G401.6 (cell line): Measurements from ENCODE around the gene LZIC.
"Not testable (repeated sequence)": the region's sequence is repeated elsewhere in the genome, so short reads cannot be mapped to it uniquely, and the experiment has no call there.

Experiments
- FAIRE-seq: peaks from 2 replicates; lab custom pipeline; 2012; peaks lifted over from hg19 to GRCh38; lab: Jason Lieb, UNC

LZIC gene

DNA sequence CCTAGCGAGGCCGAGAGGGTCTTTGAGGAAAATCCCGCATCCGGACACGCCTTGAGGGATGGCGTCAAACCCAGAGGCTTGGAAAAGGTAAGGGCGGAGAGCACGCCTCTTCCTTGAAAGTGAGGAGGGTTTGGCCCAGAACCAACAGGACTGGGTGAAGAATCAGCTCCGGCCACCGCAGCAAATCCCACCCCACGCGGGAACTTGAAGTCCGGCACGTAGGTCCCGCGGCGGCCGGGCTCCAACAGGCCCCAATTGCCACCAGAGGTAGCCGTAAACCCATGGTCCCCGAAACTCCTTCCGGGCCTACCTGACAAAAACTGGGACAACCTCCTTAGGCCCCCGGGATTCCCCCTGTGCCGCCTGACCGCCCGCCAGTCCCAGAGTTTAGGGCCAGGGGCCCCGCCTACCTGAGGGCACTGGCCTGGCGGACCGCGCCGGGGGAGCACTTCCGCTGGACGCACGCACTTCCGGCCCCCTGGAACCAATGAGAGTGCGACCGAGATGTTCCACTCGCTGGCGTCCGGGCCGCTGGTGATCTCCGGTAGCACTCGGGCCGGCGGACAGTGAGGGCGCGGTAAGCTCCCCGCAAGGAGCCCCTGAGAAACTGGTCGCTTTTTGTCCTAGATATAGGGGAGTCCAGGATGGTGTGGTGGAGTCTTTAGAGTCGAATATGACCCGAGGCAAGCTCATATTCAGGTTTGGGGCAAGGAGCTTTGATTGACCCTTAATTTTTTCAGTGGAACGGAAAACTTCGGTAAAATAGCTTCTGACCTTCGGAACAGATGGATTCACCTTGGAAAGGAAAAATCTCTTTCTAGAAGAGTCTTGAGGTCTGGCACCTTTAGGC lies at the start of gene LZIC, which contains the start of gene NMNAT1:
Gene LZIC (minus strand): TSS at position 453 of the 850 bp plus-strand sequence. CDS start 6,772 bp downstream, outside the sequence.
Gene NMNAT1 (plus strand): TSS at position 537 of the 850 bp plus-strand sequence. CDS start 28,599 bp downstream, outside the sequence.
- peak; percentile 88 for FAIRE-seq

GRCh38 chr1:9992910-9993309 lies 49.7 kb upstream of the LZIC start:
- FAIRE-seq = no peak

DNA sequence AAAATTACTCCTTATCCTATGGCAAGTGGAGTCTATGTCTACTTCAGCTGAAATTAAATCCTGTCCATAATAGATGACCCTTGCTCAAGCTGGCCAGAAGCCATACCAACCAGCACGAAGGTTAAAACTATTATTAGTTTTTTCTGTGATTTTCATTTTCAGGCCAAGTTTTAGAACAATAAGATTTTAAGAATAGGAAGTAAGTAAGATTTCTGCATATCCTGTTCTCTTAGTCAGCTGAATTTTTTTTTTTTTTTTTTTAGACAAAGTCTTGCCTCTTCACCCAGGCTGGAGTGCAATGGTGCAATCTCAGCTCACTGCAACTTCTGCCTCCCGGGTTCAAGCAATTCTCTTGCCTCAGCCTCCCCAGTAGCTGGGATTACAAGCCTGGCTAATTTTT lies 47.8 kb upstream of the LZIC start:
- FAIRE-seq = no peak

DNA sequence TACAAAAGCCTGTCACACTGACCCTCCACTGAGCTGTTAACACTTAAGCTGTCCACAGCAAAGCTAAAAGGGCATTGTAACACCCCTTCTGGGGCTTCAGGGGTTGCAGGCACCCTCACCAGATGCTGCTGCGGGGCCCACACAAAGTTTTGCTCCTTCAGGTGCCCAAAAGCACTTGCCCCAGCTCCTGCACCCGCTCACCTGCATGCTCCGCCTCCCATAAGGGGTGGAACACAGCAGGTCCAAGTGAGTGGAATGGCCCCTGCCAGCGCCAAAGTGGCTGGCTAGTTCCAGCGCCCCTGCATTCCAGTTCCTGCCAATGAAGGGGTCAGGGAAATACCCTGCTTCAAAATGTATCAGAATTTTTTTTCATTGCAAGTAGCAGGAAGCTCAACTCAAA lies 46.6 kb upstream of the LZIC start:
- FAIRE-seq = no peak

GRCh38 chr1:9985001-9985400 lies 41.8 kb upstream of the LZIC start:
- no peak for FAIRE-seq

DNA sequence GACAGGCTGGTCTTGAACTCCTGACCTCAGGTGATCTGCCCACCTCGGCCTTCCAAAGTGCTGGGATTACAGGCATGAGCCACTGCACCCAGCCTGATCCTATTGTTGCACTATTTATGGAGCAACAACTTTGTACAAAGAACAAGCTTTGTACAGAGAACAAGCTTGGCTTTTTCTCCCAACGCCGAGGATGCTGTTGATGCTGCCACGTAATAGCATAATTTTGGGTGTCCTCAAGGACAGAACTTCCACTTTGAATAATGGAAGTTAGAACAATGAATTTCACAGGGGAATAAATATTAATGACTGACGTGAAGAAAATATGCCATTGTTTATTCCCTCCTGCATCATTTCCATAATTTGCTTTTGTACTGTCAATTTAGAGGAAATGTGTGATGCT lies 41.1 kb upstream of the LZIC start:
- no peak for FAIRE-seq

GRCh38 chr1:9960706-9961562 lies 17.7 kb upstream of the LZIC start:
- FAIRE-seq = no peak

GRCh38 chr1:9960011-9960410 lies 16.8 kb upstream of the LZIC start:
- no peak for FAIRE-seq

DNA sequence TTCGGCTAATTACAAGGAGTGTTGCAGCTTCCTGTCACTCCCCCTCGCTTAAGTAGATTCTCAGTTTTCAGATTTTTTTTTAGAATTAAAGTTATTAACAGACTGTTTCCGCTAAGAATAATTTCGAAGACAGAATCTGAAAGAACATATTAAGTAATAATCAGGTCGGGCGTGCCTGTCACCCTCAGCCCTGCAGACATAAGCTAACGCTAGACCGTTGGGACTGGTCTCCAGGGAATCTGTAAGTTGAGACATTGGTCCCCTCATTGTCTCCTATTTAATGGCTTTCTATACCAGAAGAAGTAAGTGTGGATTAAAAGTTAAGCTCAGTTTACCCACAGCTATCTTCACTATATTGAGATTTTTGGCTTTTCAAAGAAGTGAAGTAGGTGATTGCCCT lies 14.5 kb upstream of the LZIC start:
- no peak for FAIRE-seq

DNA sequence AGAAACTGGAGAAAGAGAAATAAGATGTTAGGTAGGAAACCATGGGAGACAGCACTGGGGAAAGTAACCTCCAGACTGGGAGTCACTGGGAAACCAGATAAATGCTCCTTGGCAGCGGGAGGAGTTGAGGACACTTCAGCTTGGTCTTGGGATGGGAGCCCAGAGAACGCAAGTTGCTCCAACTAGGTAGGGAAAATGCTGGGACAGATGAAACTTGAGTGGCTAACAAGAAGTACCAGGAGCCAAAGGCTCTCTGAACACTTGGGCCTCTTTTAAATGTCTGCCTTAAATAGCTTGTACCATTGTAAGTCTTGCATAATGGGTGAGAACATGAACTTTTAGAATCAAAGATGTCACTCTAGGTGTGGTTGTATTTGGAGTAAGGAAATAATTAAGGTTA lies 3.1 kb upstream of the LZIC start:
- no peak for FAIRE-seq

- FAIRE-seq = peak; percentile 91
Observed at GRCh38 chr1:9942399-9942938, 722 bp downstream of the LZIC start.

DNA sequence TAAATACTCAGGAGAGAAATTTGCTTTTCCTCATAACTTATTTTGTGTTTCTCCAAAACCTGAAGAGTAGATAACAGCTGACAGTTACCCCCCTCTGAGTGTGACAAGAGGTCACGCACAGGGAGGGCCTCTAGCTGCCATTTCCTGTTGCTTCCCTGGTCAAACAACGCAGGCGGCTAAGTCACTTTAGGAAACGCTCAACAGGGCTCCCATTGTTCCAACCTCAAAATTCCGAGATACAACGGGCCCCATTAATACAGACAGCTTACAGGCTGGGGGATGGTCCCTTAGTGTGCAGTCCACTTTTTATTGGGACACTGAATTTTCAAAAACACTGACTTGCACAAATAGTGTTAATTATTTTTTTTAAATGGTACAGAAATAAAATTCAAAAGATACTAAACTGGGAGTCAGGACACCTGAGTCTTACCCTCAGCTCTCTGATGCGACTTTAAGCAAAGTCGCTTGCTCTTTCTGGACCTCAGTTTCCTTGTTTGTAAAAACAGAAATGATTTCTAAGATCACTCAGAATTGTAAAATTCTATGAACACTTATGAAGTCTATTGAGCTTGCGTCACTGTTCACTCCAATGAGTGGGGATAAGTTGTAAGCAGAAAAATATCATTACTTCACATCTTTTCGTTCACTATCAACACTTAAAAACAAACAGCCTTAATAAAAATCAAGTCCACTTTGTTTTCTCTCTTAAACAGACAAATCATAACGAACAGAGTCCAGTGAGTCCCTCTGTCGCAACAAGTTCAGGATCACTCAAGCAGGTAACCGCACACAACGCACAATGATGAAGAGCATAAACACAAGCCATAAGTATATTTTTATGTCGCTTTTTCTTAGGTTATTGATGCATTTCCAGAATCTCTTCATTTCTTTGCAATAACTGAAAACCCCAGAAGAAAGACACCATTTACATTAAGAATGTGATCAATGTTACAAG lies 13.5 kb downstream of the LZIC start:
- FAIRE-seq = no peak

- FAIRE-seq = no peak
Observed at GRCh38 chr1:9927259-9927658, 15.9 kb downstream of the LZIC start.

- FAIRE-seq = no peak
Observed at GRCh38 chr1:9922342-9922741, 20.8 kb downstream of the LZIC start.

DNA sequence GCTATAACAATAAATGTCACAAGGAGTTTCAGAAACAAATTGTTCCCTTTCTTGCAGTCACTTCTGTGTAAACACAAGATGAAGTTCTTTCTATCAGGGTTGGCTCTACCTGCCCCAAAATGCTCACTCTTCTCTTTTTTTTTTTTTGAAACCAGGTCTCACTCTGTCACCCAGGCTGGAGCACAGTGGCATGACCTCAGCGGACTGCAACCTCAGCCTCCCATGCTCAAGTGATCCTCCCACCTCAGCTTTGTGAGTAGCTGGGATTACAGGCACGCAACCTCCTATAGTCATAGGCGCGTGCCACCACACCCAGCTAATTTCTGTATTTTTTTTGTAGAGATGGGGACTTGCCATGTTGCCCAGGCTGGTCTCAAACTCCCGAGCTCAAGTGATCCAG lies 22.6 kb downstream of the LZIC start:
- FAIRE-seq = no peak

- no peak for FAIRE-seq
Observed at GRCh38 chr1:9917901-9918300, 25.3 kb downstream of the LZIC start.

- not testable (repeated sequence) for FAIRE-seq
Observed at GRCh38 chr1:9917495-9917894, 25.7 kb downstream of the LZIC start.

DNA sequence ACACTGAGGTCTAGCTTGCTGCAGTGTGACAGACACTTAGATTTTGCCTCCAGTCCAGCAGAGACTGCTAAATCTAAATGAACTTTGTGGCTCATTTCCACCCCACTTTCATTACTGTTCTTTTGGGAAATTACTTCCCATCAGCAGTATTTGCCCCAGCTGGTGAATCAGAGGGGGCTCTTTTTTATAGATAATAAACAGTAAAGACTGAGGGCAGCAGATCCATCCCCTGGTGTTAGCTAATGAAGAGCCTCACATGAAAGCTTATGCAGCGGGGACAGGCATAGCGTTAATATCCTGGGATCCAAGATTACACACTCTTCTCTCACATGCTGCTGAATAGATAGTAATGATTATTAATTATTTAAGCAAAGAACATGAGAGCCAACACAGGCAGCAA lies 26.7 kb downstream of the LZIC start:
- FAIRE-seq = peak; percentile 51

- FAIRE-seq = no peak
Observed at GRCh38 chr1:9914610-9914937, 28.6 kb downstream of the LZIC start.

- FAIRE-seq = no peak
Observed at GRCh38 chr1:9912264-9912936, 30.8 kb downstream of the LZIC start.
